T-helper 22 cell (primary cell): ENCODE measurements around the gene SOD2.
"Not testable (repeated sequence)": the region's sequence is repeated elsewhere in the genome, so short reads cannot be mapped to it uniquely, and the experiment has no call there.

Experiments used
- DNase-seq: peaks from one replicate; pipeline ENCODE4 v3.0.0-alpha.2; 2020; ENCODE audit warnings: low read depth

SOD2 gene

GRCh38 chr6:159682810-159683209 lies 10.2 kb downstream of the SOD2 start:
- DNase-seq: no peak

- DNase-seq: no peak
Observed at GRCh38 chr6:159682295-159682694, 10.7 kb downstream of the SOD2 start.

- no peak for DNase-seq
Observed at GRCh38 chr6:159681191-159681880, 11.7 kb downstream of the SOD2 start.

- DNase-seq: no peak
Observed at GRCh38 chr6:159680104-159680503, 12.9 kb downstream of the SOD2 start.

GRCh38 chr6:159679091-159680077 lies 13.7 kb downstream of the SOD2 start:
- no peak for DNase-seq

GRCh38 chr6:159678574-159678973 lies 14.5 kb downstream of the SOD2 start:
- DNase-seq: no peak

- no peak for DNase-seq
Observed at GRCh38 chr6:159677506-159678165, 15.4 kb downstream of the SOD2 start.

- DNase-seq: no peak
Observed at GRCh38 chr6:159676890-159677505, 16.0 kb downstream of the SOD2 start.

- DNase-seq: not testable (repeated sequence)
Observed at GRCh38 chr6:159676236-159676635, 16.8 kb downstream of the SOD2 start.

GRCh38 chr6:159665868-159666635 lies 27.0 kb downstream of the SOD2 start:
- no peak for DNase-seq

GRCh38 chr6:159663368-159663889 lies 29.6 kb downstream of the SOD2 start:
- not testable (repeated sequence) for DNase-seq

- not testable (repeated sequence) for DNase-seq
Observed at GRCh38 chr6:159661977-159662376, 31.1 kb downstream of the SOD2 start.

GRCh38 chr6:159655409-159655988 lies 37.5 kb downstream of the SOD2 start:
- no peak for DNase-seq

- no peak for DNase-seq
Observed at GRCh38 chr6:159654483-159655098, 38.5 kb downstream of the SOD2 start.

- no peak for DNase-seq
Observed at GRCh38 chr6:159650314-159650713, 42.7 kb downstream of the SOD2 start.

GRCh38 chr6:159649441-159649840 lies 43.6 kb downstream of the SOD2 start:
- DNase-seq: no peak

GRCh38 chr6:159646733-159647132 lies 46.3 kb downstream of the SOD2 start:
- no peak for DNase-seq

GRCh38 chr6:159646116-159646515 lies 46.9 kb downstream of the SOD2 start:
- DNase-seq: no peak

- no peak for DNase-seq
Observed at GRCh38 chr6:159645640-159646039, 47.4 kb downstream of the SOD2 start.
